Loucy (cell line): ENCODE data around the gene SLC29A1.
A peak's percentile ranks its signal among the peaks of the same experiment; 100 is the strongest.

Source experiments
- H2AFZ ChIP-seq: fragments of 200-600 bp; sonication (generic); 2 replicates; pipeline ENCODE4 v1.6.0; 2016; ENCODE audit warnings: antibody characterized with exemption, mild to moderate bottlenecking, low read length, moderate library complexity
- H3F3A ChIP-seq: fragments of 200-600 bp; 2 replicates; pipeline ENCODE4 v1.6.0; 2016; ENCODE audit warnings: antibody characterized with exemption, low read depth, mild to moderate bottlenecking
- H3K27me3 ChIP-seq: fragments of 200-600 bp; sonication (generic); 2 replicates; pipeline ENCODE4 v1.6.1; 2014; ENCODE audit warnings: low read length, mild to moderate bottlenecking; ENCODE audit not compliant: insufficient read depth, poor library complexity, severe bottlenecking
- H3K36me3 ChIP-seq: fragments of 200-600 bp; sonication (generic); 2 replicates; pipeline ENCODE4 v1.6.1; 2016; ENCODE audit warnings: low read length; ENCODE audit not compliant: insufficient read depth
- H3K4me1 ChIP-seq: fragments of 200-600 bp; sonication (generic); 2 replicates; pipeline ENCODE4 v1.5.1; 2014; ENCODE audit warnings: low read length, mild to moderate bottlenecking; ENCODE audit not compliant: insufficient read depth, poor library complexity, severe bottlenecking
- H3K4me2 ChIP-seq: fragments of 200-600 bp; sonication (generic); 2 replicates; pipeline ENCODE4 v1.6.0; 2014; ENCODE audit warnings: antibody characterized with exemption, low read length, low read depth, mild to moderate bottlenecking; ENCODE audit not compliant: poor library complexity, severe bottlenecking
- H3K4me3 ChIP-seq: fragments of 200-600 bp; sonication (generic); 2 replicates; pipeline ENCODE4 v1.5.1; 2014; ENCODE audit warnings: low read length, mild to moderate bottlenecking, mixed read lengths; ENCODE audit not compliant: poor library complexity, severe bottlenecking
- H3K79me2 ChIP-seq: fragments of 200-600 bp; sonication (generic); 2 replicates; pipeline ENCODE4 v1.6.1; 2014; ENCODE audit warnings: low read length; ENCODE audit not compliant: insufficient read depth
- H3K9ac ChIP-seq: fragments of 200-600 bp; sonication (generic); 2 replicates; pipeline ENCODE4 v1.6.0; 2014; ENCODE audit warnings: mild to moderate bottlenecking, low read depth, low read length, moderate library complexity; ENCODE audit not compliant: poor library complexity, severe bottlenecking
- H3K9me2 ChIP-seq: fragments of 200-600 bp; sonication (generic); replicated peaks from 2 replicates; pipeline ENCODE4 v1.6.1; 2016; ENCODE audit warnings: low read depth, low read length, mixed read lengths
- H3K9me3 ChIP-seq: fragments of 200-600 bp; sonication (generic); 2 replicates; pipeline ENCODE4 v1.6.1; 2014; ENCODE audit warnings: mild to moderate bottlenecking, antibody characterized with exemption, low read length, low read depth; ENCODE audit not compliant: insufficient read depth
- H4K20me1 ChIP-seq: fragments of 200-600 bp; sonication (generic); 2 replicates; pipeline ENCODE4 v1.6.0; 2014; ENCODE audit warnings: antibody characterized with exemption, low read length, mild to moderate bottlenecking; ENCODE audit not compliant: insufficient read depth, poor library complexity, severe bottlenecking
- CTCF ChIP-seq: fragments of 200-600 bp; sonication (generic); conservative IDR thresholded peaks from 2 replicates; pipeline ENCODE4 v1.5.1; 2014; ENCODE audit warnings: mild to moderate bottlenecking, antibody characterized with exemption, low read length
- EZH2phosphoT487 ChIP-seq: fragments of 200-600 bp; IDR thresholded peaks from 2 replicates; pipeline ENCODE4 v1.6.1; 2018; ENCODE audit warnings: antibody characterized with exemption, mild to moderate bottlenecking, moderate library complexity, borderline replicate concordance

The SLC29A1 gene

DNA sequence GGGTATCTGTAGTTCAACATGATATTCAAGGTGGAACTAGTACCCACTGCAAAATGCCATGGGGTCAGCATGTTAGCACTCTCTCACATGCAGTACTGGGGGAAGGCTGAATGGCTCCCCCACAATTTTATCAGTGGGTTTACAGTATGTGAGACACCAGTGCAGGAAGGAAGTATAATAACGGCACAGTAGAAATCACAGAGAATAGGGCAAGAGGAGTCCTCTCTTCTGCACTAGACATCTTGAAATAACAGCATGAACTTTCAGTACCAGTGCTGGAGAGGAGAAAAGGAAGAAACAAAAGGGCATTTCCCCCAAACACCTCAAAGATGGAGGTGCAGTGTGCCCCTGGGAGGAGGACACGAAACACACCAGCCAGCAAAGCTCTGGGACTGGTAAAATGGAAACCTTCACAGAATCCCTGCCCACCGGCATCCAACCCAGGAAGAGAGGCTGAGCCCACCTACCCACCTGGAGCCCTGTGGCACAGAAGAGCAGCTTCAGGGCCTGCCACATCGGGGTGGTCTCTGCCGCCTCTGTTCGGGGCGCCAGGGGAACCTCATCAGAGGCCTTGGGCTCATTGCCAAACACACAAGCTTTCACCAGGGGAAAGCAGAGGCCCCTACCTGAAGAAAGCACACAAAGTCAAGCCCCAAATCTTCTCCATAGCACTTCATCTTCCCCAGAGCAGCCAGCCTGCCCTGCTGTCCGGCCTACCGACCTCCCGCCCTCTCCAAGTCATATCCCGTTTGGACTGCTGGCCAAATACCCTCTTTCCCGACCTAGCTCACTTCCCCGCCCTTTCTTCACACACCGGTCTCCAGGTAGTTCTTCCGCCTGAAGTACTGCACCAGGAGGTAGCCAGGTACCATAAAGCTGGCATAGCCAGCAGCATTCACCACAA lies 32.7 kb downstream of the SLC29A1 start:
- no peaks in the 10 kb centered on the region for H3K9me2 ChIP-seq
- H3K9me3 ChIP-seq = no peaks in the 10 kb centered on the region
- peaks cover 50% of the 10 kb centered on the region for H3K36me3 ChIP-seq
- peaks cover 41% of the 10 kb centered on the region for H3K79me2 ChIP-seq
- H3K4me1 ChIP-seq = peaks cover 21% of the 10 kb centered on the region
- peaks cover 44% of the 10 kb centered on the region for H4K20me1 ChIP-seq
- H3F3A ChIP-seq = peaks cover 22% of the 10 kb centered on the region
- TF ChIP-seq CTCF (no peak), EZH2phosphoT487 (no peak)
- H3K27me3 ChIP-seq = no peaks in the 10 kb centered on the region
- H2AFZ ChIP-seq = 0 out of 2 replicates have a peak overlapping the region, but pooled peaks have one; percentile 90
- peak overlapping the region; percentile 77 for H3K4me3 ChIP-seq
- H3K4me2 ChIP-seq = peak overlapping the region; percentile 94
- peak overlapping the region; percentile 70 for H3K9ac ChIP-seq

DNA sequence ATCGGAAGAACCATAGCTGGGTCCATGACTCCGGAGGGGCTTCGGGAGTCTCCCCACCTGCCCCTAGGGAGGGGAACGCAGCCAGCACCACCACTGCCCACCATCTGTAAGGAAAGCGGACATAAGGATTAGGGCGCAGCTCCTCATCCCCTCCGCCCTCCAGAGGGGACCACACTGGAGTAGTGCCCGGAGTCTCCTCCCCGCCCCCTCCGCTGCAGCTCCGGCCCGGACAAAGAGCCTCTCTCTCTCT lies 33.3 kb downstream of the SLC29A1 start:
- peak overlapping the region; percentile 77 for H3K4me3 ChIP-seq
- TF ChIP-seq EZH2phosphoT487 = no peak
- TF ChIP-seq CTCF = no peak
- peaks cover 24% of the 10 kb centered on the region for H3K4me1 ChIP-seq
- peaks cover 37% of the 10 kb centered on the region for H3K79me2 ChIP-seq
- H4K20me1 ChIP-seq = peaks cover 39% of the 10 kb centered on the region
- peak overlapping the region; percentile 94 for H3K4me2 ChIP-seq
- H3K27me3 ChIP-seq = no peaks in the 10 kb centered on the region
- H3F3A ChIP-seq = peaks cover 19% of the 10 kb centered on the region
- no peaks in the 10 kb centered on the region for H3K9me3 ChIP-seq
- peaks cover 44% of the 10 kb centered on the region; the same call in 1 of the 2 replicates for H3K36me3 ChIP-seq
- no peaks in the 10 kb centered on the region for H3K9me2 ChIP-seq
- peak overlapping the region; percentile 90 for H2AFZ ChIP-seq
- H3K9ac ChIP-seq = peak overlapping the region; percentile 70

DNA sequence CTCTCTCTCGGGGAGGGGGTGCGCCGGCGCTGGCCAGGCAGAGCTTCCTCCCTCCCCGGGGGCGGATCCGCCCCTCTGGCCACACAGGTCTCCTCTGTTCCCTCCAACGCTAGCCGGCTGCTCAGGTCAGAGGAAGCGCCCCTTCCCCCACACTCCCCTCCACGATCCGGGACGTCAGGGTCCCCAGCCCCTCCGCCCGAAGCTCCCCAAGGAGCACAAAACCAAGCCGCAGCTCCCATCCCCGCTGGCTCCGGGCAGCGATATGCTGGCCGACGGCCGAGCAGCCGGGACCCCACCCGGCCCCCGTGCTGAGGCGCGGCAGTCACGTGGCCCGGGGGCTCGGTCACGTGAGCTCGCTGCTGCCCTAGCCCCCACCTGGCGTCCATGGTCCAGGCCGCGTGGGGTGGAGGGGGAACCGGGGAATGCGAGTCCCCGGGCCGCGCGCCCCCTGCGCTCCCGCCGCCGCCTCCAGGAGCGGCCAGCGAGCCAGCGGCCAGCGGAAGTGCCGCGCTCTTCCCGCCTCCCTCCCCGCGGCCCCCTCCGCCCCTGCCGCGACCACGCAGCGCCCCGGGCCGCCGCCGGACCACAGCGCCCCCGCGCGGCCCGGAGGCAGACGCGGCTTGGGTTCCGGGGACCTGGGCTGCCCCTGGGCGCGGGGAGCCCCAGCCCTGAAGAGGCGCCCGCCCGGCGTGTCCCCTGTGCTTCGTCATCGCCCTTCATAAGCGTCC lies 33.8 kb downstream of the SLC29A1 start, which contains the start of gene SLC35B2:
Gene SLC35B2, minus strand, starts transcription at position 504 of the 728 bp plus-strand sequence. Its CDS starts 118 bp downstream, at position 386.
- H2AFZ ChIP-seq = peak within 1 kb of the TSS; percentile 90
- peak within 1 kb of the TSS; percentile 94 for H3K4me2 ChIP-seq
- H3K9me3 ChIP-seq = no peaks in the 10 kb centered on the region
- no peaks in the 10 kb centered on the region for H3K9me2 ChIP-seq
- H3K36me3 ChIP-seq = peaks cover 39% of the 10 kb centered on the region; the same call in 1 of the 2 replicates
- H4K20me1 ChIP-seq = peaks cover 38% of the 10 kb centered on the region
- peak within 1 kb of the TSS; percentile 77 for H3K4me3 ChIP-seq
- H3K4me1 ChIP-seq = peaks cover 29% of the 10 kb centered on the region
- peaks cover 37% of the 10 kb centered on the region for H3K79me2 ChIP-seq
- no peaks in the 10 kb centered on the region for H3K27me3 ChIP-seq
- peak; percentile 57 for TF ChIP-seq CTCF
- TF ChIP-seq EZH2phosphoT487 = no peak
- H3K9ac ChIP-seq = peak within 1 kb of the TSS; percentile 70
- H3F3A ChIP-seq = peaks cover 17% of the 10 kb centered on the region
